Raji (cell line): Measurements from ENCODE around the gene MRTFA.

Source experiments
- POLR2A ChIP-seq: IDR thresholded peaks from 2 replicates; pipeline ENCODE4 v1.6.1; 2011; ENCODE audit warnings: low read depth, low read length, control low read depth; ENCODE audit not compliant: insufficient read depth

MRTFA gene

DNA sequence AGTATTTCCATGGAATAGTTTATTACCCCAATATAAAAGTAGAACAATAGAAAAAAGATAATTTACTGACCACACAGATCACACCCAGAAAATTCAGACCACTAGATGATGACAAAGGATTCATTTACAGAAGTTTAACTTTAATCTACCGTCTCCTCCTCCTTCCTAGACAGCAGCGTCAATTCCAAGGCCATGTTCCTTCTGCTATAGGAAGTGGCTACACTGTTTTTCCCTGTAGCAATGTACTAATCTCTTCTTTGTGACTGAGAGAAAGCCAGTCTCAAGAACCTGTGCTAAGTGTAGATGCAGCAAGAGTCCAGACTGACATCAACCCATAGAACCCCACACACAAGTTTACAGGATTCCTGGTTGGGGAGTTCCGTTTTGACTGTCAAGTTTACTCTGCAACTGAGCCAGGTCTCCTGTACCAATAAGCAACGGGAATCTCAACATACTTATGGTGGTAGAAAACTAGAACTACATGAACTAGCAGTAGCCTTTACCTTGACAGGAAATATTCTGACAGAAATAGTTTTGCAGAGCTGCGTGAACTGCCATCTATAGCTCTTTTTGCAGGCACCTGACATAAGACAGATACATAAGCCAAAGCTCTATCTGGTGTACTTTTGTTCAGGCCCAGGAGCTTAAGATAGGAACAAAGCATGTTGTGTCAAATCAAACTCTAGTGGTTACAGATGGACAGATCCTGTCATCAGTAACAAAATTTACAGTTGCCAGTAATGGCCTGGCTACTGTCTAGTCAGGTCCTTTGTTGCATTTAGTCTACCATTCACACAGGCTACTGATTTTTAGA, 42.9 kb downstream of the MRTFA start:
- TF ChIP-seq POLR2A: no peak

DNA sequence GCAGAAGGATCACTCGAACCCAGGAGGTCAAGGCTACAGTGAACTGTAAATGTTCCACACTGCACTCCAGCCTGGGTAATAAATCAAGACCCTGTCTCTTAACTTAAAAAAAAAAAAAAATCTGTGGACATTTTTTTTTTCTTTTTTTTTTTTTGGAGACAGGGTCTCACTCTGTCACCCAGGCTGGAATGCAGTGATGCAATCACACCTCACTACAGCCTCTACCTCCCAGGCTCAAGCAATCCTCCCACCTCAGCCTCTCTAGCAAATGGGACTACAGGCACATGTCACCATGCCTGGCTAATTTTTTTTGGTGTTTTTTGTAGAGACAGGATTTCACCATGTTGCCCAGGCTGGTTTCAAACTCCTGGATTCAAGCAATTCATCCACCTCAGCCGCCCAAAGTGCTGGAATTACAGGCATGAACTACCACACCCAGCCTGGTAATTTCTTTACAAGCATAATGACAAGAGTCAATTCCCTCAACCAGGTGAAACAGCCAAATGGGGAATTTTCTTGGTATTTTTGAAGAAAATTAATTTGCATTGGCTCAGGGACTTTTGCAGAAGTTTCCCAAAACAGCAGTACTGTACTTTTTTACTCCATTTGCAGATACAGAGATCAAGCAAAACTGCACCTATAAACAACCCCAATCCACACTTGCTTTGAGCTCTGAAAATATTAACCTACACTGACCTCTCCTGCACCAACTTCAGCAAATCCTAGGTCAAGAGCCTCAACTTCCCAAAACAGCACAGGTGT, 44.0 kb downstream of the MRTFA start:
- no peak for TF ChIP-seq POLR2A

DNA sequence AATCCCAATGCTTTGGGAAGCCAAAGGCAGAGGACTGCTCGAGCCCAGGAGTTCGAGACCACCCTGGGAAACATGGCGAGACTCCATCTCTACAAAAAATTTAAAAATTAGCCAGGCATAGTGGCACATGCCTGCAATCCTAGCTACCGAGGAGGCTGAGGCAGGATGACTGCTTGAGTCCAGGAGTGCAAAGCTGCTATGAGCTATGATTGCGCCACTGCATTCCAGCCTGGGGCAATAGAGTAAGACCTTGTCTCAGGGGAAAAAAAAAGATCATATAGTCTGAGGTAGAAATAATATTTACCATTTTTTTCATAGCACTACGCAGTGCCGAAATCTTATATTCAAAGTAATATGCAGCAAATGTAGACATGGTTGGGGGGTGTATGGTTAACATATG, 47.8 kb downstream of the MRTFA start:
- TF ChIP-seq POLR2A: no peak

DNA sequence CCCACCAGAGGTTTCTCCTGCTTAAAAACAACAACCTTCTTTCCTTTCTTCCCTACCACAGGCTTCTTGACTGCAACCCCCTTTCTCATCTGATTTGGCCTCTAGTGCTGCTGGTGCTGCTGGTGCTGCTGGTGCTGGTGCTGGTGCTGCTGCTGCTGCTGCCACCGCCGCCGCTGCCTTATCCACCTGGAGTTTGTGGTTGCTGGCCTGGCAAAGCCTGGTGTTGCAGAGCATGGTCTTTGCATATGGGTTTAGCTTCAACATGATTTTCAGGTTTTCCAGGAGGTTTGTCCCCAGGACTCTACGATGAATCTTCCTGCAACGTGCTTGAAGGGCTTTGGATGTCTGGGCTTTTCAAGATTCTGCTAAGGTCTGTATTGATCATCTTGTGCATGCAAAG, 49.7 kb downstream of the MRTFA start:
- TF ChIP-seq POLR2A: no peak

DNA sequence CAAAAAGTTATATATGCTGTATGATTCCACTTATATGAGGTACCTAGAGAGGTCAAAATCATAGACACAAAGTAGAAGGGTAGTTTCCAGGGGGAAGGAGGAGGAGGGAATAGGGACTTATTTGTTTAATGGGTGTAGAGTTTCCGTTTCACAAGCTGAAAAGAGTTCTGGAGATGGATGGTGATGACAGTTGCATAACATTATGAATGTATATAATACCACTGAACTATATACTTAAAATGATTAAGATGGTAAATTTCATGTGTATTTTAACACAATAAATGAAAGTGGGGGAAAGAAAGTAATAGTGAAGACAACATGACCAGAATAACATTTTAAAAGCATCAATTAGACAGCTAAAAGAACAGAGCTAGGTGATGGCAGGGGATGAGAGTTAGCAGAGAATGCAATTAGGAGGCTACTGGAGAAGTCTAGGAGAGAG, 51.2 kb downstream of the MRTFA start:
- no peak for TF ChIP-seq POLR2A

DNA sequence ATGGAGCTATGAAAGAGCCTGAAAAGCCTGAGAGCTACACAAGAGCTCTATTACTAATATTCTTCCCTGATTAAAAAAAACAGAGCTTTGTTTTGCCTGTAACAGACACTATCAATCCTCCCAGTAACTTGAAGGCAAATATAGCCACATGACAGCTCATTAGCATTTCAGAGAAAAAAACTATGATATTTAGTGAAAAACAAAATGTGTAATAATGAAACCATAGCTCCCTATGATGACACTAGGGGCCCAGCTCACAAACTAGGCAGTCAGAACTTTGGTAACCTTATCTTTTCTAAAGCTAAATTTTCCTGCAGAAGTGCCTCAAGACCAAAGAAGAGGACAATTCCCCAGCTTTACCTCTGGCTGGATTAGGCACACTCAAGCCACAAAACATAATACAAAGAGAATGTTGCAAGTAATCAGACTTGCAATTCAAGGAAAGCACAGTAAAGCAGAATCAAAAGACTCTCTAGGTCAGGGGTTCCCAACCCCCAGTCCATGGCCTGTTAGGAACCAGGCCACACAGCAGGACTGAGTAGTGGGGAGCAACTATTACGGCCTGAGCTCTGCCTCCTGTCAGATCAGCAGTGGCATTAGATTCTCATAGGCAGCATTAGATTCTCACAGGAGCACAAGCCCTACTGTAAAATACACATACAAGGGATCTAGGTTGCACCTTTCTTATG, 53.3 kb downstream of the MRTFA start:
- no peak for TF ChIP-seq POLR2A

DNA sequence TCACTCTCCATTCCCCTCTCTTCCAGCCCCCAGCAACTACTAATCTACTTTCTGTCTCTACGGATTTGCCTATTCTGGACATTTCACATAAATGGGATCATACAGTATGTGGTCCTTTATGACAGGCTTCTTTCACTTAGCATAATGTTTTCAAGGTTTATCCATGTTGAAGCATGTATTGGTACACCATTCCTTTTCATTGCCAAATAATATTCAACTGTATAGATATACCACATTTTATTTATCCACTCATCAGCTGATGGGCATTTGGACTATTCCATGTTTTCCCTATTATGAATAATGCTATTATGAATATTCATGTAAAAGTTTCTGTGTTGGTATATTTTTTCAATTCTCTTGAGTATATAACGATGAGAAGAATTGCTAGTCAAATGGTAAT, 54.5 kb downstream of the MRTFA start:
- no peak for TF ChIP-seq POLR2A

DNA sequence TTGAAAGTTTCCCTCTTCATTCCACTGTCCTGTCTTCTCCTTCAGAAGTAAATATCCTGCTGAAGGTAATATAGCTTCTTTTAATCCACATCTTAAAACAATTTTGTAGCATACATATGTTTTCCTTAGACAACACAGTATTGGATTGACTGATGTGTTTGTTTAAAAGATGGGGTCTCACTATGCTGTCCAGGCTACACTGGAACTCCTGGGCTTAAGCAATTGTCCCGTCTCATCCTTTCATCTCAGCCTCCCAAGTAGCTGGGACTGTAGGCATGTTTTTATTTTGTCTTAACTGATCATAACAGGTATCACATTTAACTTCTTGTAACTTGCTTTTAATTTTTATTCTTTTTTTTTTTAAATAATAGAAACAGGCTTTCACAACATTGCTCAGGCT, 55.9 kb downstream of the MRTFA start:
- TF ChIP-seq POLR2A: no peak

DNA sequence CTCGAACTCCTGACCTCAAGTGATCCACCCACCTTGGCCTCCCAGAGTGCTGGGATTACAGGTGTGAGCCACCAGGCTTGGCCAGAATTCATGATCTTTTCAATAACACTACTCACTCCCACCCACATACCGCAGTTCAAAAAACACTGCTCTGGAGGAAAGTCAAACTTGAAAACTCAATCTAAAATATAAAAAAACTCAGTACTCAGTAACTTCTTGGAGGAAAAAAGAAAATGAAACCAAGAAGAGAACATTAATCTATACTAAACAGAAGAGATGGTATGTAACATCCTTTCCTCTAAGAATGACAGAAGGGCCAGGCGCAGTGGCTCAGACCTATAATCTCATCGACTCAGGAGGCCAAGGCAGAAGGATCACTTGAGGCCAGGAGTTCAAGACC, 58.3 kb downstream of the MRTFA start:
- TF ChIP-seq POLR2A: no peak

DNA sequence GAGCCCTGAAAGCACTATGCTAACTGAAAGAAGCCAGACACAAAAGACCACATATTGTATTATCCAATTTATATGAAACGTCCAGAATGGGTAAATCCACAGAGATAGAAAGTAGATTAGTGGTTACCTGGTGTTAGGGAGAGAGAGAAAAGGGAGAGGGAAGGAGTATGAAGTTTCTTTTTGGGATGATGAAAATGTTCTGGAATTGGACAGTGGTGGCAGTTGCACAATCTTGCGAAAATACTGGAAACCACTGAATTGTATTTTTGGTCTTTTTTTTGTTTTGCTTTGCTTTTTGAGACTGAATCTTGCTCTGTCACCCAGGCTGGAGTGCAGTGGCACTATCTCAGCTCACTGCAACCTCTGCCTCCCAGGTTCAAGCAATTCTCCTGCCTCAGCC, 63.5 kb downstream of the MRTFA start:
- no peak for TF ChIP-seq POLR2A

DNA sequence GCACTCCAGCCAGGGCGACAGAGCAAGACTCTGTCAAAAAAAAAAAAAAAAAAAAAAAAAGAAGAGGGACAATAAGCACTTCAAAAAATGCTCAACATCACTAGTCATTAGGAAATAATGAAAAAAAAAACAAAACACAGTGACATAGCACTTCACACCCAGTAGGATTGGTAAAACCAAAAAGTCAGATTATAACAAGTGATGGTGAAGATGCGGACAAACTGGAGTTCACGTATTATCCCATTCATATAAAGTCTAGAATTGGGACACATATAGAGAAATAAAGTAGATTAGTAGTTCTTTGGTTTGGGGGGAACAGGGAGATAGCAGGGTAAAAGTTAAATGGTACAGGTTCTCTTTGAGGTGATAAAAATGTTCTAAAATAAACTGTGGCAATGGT, 64.6 kb downstream of the MRTFA start:
- TF ChIP-seq POLR2A: no peak

DNA sequence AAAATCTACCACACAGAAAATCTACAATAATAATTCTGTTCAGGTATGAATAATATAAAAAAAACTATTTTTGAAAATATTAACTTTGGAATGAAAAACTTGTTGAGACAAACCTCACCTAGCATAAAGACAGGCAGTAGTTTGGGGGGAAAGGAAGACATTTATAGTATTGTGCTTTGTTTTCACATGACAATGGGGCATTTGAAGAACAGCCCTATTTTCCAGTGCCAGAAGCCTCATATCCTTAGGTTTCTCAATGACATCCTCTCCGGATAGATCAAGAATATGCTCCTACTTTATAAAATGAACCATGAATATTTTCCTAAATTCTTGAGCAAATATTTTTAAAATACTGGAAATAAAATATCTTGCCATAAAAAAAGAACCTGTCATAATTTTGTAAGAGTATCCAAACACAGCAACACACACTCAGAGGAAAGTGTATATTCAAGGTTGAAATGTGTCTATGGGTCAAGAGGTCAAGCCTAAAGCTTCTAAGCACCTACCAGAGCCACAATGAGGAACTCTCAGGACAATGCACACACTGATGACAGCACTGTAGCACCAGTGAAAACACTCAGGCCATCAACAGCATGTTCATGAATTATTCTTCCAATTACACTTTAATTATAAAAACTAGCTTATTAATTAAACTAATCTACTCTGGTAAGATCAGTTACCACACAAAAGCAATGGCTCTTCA, 68.7 kb downstream of the MRTFA start:
- no peak for TF ChIP-seq POLR2A

DNA sequence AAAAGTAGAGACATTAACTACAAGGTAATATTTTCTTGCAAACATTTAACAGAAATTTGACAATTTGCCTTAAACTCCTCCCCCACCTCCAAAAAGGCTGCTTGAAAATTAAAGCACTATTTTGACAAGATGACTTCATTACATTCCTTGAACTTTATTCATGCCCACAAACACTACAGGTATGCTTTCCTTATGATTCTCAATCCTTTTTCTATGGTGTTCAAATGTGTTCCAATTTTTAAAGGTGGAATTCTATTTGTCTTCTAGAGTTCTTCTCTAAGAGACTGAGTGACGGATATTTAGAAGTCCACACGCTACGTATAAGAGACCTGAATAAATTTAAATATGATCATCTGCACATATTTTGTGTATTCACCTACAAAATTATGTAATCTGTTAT, 69.4 kb downstream of the MRTFA start:
- no peak for TF ChIP-seq POLR2A

DNA sequence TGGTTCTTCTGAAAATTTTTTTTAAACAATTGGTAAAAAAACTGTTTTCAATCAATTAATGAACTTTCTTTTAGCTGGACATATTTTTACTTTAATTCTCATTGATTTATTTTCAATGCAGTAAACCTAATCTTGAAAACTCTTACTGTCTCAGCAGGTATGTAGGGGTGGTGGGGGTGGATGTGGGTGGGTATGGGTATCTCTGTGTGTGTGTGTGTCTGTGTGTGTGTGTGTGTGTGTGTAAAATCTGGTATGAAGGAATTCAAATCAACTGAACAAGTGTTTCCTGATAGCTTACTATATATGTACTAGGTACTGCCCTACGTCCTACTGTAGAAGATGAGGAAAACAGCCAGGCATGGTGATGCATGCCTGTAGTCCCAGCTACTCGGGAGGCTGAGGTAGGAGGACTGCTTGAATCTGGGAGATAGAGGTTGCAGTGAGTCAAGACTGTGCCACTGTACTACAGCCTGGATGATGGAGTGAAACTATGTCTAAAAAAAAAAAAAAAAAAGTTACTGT, 75.5 kb downstream of the MRTFA start:
- no peak for TF ChIP-seq POLR2A

DNA sequence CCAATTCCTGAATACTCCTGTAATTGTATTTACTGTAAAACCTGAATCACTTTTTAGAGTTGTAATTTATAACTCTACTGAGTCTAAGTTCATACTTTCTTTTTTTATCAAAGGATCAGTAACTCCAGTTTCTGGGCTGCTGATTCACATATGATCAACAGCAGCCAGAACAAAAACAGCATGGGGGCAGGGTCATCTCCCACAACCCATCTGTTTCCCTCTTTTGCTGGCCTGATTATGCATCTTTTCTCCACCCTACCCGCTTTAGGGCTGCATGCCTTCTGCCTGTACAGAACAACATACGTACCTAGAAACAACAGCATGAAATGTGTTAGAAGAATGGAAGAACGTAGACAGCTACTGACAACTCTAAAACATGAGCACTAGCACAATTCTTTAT, 76.0 kb downstream of the MRTFA start:
- TF ChIP-seq POLR2A: no peak
